HG03575 (cell line): Measurements from ENCODE around the gene RSL1D1.
"Not testable (repeated sequence)": the region's sequence is repeated elsewhere in the genome, so short reads cannot be mapped to it uniquely, and the experiment has no call there.

ENCODE experiments used
- ATAC-seq: cut with Tn5 transposase; IDR thresholded peaks from one replicate; pipeline ENCODE4 v1.9.1; 2021; ENCODE audit not compliant: unreplicated experiment, insufficient number of reproducible peaks, low FRiP score; ENCODE audit errors: extremely low read depth

The RSL1D1 gene

GRCh38 chr16:11805556-11805955, 45.8 kb downstream of the RSL1D1 start:
- no peak for ATAC-seq

- no peak for ATAC-seq
These were observed 49.8 kb downstream of the RSL1D1 start for GRCh38 chr16:11801481-11802021.

DNA sequence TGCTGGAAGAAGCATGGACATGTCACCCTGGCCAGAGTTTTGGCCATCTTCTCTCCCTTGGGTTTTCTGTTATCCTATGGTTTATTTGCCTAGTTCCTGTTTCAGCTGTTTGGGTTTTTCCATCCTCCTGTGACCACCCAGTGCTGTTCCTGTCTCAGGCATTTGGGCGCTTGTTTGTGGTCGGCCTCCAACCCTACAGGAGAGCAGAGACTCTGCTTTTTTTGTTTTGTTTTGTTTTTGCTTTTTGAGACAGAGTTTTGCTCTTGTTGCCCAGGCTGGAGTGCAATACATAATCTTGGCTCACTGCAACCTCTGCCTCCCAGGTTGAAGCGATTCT, 51.0 kb downstream of the RSL1D1 start:
- no peak for ATAC-seq

DNA sequence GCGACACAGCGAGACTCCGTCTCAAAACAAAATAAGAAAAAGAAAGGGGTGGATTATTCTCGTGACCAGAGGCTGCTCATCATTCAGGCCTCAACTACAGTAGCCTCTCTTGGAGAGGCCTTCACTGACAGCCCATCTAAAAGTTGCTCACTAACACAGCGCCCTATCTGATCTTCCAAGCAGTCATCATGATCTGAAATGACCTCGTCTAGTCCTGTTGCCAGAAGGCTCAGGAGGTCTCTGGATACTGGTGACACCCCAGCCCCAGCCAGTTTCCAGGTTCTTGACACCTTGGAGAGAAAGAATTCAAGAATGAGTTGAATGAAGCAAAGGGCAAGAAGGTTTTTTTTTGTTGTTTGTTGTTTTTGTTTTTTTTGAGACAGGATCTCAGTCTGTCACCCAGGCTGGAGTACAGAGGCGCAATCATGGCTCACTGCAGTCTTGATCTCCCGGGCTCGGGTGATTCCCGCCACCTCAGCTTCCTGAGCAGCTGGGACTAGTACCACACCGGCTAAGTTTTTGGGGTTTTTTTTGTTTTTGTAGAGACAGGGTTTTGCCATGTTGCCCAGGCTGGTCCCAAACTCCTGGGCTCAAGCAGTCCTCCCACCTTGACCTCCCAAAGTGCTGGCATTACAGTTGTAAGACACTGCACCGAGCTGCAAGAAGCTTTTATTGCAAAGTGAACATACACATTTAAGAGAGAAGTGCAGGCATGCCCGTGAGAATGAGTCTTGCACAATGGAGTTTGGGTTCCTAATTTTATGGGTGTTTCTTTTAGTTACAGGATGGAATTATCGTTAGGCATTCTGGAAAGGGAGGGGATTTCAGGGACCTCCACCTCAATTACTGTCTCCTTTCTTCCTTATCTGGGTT, 51.6 kb downstream of the RSL1D1 start:
- no peak for ATAC-seq

DNA sequence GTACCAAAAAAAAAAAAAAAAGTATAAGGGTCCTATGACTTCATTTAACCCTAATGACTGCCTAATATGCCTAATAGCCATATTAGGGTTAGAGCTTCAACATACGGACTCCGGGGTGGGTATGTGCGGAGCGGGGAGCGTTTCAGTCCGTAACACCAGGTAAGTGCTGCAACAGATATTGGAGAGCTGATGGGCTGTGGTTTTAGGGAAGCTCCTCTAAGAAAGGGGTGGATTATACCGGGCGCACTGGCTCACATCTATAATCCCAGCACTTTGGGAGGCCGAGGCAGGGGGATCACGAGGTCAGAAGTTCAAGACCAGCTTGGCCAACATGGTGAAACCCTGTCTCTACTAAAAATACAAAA, 52.3 kb downstream of the RSL1D1 start:
- ATAC-seq, result no peak

DNA sequence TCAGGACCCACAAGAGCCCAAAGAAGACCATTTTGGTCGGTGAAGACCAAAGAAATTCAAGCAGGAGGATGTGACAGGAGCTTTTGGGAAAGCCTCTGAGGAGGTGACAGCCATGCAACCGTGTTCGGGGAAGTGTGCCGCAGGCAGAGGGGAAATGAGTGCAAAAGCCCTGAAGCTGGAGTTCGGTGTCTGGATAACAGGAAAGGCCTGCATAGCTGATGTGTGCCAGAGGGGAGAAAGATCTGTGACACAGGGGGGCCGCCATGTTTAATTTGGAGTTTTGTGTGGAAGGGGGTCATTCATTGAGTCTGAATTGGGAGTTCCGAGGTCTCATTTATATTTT, 53.4 kb downstream of the RSL1D1 start:
- no peak for ATAC-seq

- no peak for ATAC-seq
These were observed 54.0 kb downstream of the RSL1D1 start, which contains the start of gene ZC3H7A for GRCh38 chr16:11797166-11797956. TSS of gene ZC3H7A (minus strand) at chr16:11797258. CDS start at chr16:11782354, 14,904 bp downstream.

GRCh38 chr16:11796227-11797165, 54.8 kb downstream of the RSL1D1 start:
- ATAC-seq, result no peak

DNA sequence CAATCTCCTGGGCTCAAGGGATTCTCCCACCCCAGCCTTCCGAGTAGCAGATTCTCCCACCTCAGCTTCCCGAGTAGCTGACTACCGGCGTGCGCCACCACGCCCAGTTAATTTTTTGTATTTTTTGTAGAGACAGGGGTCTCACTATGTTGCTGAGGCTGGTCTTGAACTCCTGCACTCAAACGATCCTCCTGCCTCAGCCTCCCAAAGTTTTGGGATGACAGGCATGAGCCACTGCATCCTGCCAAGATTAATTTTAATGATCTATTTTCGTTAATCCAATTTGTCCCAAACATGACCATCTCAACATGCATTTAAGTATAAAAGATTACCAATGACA, 55.5 kb downstream of the RSL1D1 start:
- no peak for ATAC-seq

DNA sequence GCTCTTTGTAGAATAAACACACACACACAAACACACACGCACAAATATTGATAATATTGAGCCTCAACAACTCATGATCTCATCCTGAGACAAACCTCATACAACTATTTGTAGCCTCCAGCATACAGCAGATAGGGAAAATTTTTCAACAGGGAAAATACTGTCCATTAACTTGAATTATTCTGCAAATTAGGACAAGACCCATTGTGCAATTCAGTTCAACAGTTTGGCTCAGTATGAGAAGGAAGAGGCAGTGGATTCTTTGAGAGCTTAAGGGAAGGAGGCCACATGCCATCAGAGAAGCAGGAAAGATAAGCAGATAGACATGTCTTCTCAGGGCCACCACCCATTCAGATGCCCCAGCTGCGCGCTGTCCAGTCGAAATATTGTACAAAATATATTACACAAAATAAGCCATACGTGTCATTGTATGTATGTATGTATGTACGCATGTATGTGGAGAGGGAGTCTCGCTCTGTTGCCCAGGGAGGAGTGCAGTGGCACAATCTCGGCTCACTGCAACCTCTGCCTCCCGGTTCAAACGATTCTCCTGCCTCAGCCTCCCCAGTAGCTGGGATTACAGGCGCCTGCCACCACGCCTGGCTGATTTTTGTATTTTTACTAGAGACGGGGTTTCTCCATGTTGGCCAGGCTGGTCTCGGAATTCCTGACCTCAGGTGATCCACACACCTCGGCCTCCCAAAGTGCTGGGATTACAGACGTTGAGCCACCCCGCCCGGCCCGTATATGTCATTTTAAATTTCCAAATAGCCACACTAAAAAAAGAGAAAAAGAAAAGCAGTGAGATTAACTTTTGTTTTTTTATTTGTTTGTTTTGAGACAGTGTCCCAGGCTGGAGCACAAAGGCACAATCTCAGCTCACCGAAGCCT, 56.1 kb downstream of the RSL1D1 start:
- ATAC-seq, result no peak

- no peak for ATAC-seq
These were observed 56.9 kb downstream of the RSL1D1 start for GRCh38 chr16:11794447-11794846.

DNA sequence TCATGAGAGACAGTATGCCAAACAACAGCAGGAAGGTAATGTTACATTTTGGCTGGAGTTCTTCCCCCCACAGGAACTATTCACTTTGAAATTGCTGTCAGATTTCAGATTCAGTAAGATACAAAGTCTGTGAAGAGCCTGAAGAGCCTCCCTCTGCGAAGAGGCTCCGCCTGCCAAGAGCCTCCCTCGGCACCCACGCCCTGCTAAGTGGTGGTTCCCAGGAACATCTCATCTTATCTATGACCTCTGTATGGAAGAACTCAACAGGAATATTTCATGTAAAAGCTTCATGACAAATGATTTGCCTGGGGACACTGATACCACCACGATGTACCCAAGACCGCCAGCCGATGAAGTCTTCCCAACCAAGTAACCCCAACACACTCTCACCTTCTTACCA, 57.5 kb downstream of the RSL1D1 start:
- ATAC-seq, result no peak

DNA sequence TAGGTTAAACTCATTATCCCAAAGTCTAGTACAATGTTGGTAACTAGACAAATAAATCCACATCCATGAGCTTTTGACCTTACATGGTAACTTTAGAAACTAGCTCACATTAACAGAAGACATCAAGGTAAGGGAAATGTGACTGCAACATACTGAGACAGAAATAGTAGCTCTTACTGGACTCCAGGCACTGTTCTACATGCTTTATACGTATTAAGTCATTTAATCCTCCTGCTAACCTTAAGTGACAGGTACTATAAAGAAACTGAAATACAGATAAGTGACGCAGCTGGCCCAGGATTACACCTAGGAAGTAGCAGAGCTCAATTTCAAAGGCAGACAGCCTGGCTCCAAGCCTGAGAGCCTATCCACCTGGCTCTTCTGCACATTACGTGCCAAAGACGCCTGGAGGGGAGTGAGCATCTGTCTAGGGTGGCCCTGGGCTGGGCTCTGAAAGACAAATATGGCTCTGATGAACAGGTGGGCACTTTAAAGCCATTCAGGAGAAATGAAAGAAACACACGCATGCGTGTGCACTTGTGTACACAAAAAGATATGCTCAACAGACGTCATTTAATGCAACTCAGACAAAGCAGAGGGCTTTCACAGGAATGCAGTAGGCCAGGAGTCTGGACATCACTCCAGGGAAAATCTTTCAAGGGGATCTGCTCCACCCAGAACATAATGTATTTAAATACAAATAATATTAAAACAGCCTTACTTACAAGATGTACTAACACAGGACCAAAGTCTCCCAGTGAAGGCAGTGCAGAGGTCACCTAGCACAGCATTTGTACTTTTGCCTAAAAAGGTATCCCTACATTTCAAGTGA, 58.7 kb downstream of the RSL1D1 start:
- no peak for ATAC-seq

GRCh38 chr16:11791144-11791828, 60.1 kb downstream of the RSL1D1 start:
- no peak for ATAC-seq

- ATAC-seq, result no peak
These were observed 62.4 kb downstream of the RSL1D1 start for GRCh38 chr16:11788914-11789313.

- not testable (repeated sequence) for ATAC-seq
These were observed 66.3 kb downstream of the RSL1D1 start for GRCh38 chr16:11784980-11785599.

DNA sequence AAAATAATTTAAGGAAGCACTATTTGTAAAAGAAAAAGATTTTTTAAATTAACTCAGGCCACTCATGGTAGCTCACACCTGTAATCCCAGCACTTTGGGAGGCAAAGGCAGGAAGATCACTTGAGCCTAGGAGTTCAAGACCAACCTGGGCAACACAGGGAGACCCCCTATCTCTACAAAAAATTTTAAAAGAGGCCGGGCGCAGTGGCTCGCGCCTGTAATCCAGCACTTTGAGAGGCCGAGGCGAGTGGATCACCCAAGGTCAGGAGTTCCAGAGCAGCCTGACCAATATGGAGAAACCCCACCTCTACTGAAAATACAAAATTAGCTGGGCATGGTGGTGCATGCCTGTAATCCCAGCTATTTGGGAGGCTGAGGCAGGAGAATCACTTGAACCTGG, 67.0 kb downstream of the RSL1D1 start:
- not testable (repeated sequence) for ATAC-seq
